DOHH2 (cell line): Measurements from ENCODE around the gene STRN4.

ENCODE experiments used
- H3F3A ChIP-seq: fragments of 200-600 bp; sonication (generic), shearing (Covaris generic); 2 replicates; pipeline ENCODE4 v1.6.0; 2016; ENCODE audit warnings: antibody characterized with exemption, mild to moderate bottlenecking; ENCODE audit not compliant: control insufficient read depth, insufficient read depth
- H3K27ac ChIP-seq: fragments of 200-600 bp; sonication (generic); 2 replicates; pipeline ENCODE4 v1.5.1; 2014; ENCODE audit warnings: low read depth, mild to moderate bottlenecking, low read length, moderate library complexity
- H3K27me3 ChIP-seq: fragments of 200-600 bp; sonication (generic); 2 replicates; pipeline ENCODE4 v1.6.1; 2014; ENCODE audit warnings: mild to moderate bottlenecking, low read length, mixed read lengths; ENCODE audit not compliant: control insufficient read depth
- H3K36me3 ChIP-seq: fragments of 200-600 bp; sonication (generic); 2 replicates; pipeline ENCODE4 v1.6.1; 2014; ENCODE audit warnings: mild to moderate bottlenecking, low read length, moderate library complexity, mixed read lengths; ENCODE audit not compliant: control insufficient read depth
- H3K4me1 ChIP-seq: fragments of 200-600 bp; sonication (generic); 2 replicates; pipeline ENCODE4 v1.6.1; 2014; ENCODE audit warnings: mild to moderate bottlenecking, low read length, mixed read lengths; ENCODE audit not compliant: control insufficient read depth
- H3K4me2 ChIP-seq: fragments of 200-600 bp; sonication (generic); 2 replicates; pipeline ENCODE4 v1.6.0; 2014; ENCODE audit warnings: mild to moderate bottlenecking, low read length, moderate library complexity
- H3K4me3 ChIP-seq: fragments of 200-600 bp; sonication (generic); 2 replicates; pipeline ENCODE4 v1.5.1; 2014; ENCODE audit warnings: mild to moderate bottlenecking, low read length, mixed read lengths
- H3K79me2 ChIP-seq: fragments of 200-600 bp; sonication (generic); 2 replicates; pipeline ENCODE4 v1.6.1; 2014; ENCODE audit warnings: mild to moderate bottlenecking, low read length, mixed read lengths; ENCODE audit not compliant: control insufficient read depth
- H3K9me2 ChIP-seq: fragments of 200-600 bp; sonication (generic); replicated peaks from 2 replicates; pipeline ENCODE4 v1.6.1; 2014; ENCODE audit warnings: mild to moderate bottlenecking, low read length, mixed read lengths; ENCODE audit not compliant: control insufficient read depth
- H3K9me3 ChIP-seq: fragments of 200-600 bp; sonication (generic); 2 replicates; pipeline ENCODE4 v1.6.1; 2014; ENCODE audit warnings: antibody characterized with exemption, low read length, mixed read lengths; ENCODE audit not compliant: control insufficient read depth, insufficient read depth
- H4K20me1 ChIP-seq: fragments of 200-600 bp; sonication (generic); 2 replicates; pipeline ENCODE4 v1.6.0; 2014; ENCODE audit warnings: low read depth, mild to moderate bottlenecking, antibody characterized with exemption, low read length, moderate library complexity; ENCODE audit not compliant: control insufficient read depth, insufficient read depth
- EZH2phosphoT487 ChIP-seq: fragments of 200-600 bp; sonication (generic); IDR thresholded peaks from 2 replicates; pipeline ENCODE4 v1.6.1; 2017; ENCODE audit warnings: borderline replicate concordance, mild to moderate bottlenecking, antibody characterized with exemption, low read length, moderate library complexity, mixed read lengths
- TF ChIP-seq, protein P1 (sequence below): fragments of 200-600 bp; sonication (generic); IDR thresholded peaks from one replicate; pipeline ENCODE4 v1.5.1; 2014; ENCODE audit warnings: antibody characterized with exemption, mild to moderate bottlenecking, low read depth, low read length; ENCODE audit not compliant: poor library complexity, severe bottlenecking

Gene STRN4

GRCh38 chr19:46755077-46755852 is 9.0 kb upstream of the STRN4 start:
- Histone ChIP-seq H3K9me3 (no peaks in the 10 kb centered on the region), H3F3A (peaks cover 4% of the 10 kb centered on the region; the same call in 1 of the 2 replicates), H4K20me1 (no peaks in the 10 kb centered on the region; the same call in 1 of the 2 replicates), H3K27ac (no peak overlapping the region), H3K36me3 (peaks cover 23% of the 10 kb centered on the region), H3K4me3 (no peak overlapping the region), H3K4me2 (no peak overlapping the region), H3K4me1 (peaks cover 21% of the 10 kb centered on the region), H3K9me2 (no peaks in the 10 kb centered on the region), H3K27me3 (no peaks in the 10 kb centered on the region), H3K79me2 (no peaks in the 10 kb centered on the region)
- no peak for TF ChIP-seq EZH2phosphoT487
- TF ChIP-seq, protein P1, sequence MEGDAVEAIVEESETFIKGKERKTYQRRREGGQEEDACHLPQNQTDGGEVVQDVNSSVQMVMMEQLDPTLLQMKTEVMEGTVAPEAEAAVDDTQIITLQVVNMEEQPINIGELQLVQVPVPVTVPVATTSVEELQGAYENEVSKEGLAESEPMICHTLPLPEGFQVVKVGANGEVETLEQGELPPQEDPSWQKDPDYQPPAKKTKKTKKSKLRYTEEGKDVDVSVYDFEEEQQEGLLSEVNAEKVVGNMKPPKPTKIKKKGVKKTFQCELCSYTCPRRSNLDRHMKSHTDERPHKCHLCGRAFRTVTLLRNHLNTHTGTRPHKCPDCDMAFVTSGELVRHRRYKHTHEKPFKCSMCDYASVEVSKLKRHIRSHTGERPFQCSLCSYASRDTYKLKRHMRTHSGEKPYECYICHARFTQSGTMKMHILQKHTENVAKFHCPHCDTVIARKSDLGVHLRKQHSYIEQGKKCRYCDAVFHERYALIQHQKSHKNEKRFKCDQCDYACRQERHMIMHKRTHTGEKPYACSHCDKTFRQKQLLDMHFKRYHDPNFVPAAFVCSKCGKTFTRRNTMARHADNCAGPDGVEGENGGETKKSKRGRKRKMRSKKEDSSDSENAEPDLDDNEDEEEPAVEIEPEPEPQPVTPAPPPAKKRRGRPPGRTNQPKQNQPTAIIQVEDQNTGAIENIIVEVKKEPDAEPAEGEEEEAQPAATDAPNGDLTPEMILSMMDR: no peak

GRCh38 chr19:46753420-46754155 is 7.3 kb upstream of the STRN4 start:
- H3F3A ChIP-seq: peaks cover 4% of the 10 kb centered on the region; the same call in 1 of the 2 replicates
- H3K4me1 ChIP-seq: peaks cover 26% of the 10 kb centered on the region
- H3K9me2 ChIP-seq: no peaks in the 10 kb centered on the region
- no peak overlapping the region for H3K4me3 ChIP-seq
- no peaks in the 10 kb centered on the region; the same call in 1 of the 2 replicates for H4K20me1 ChIP-seq
- no peaks in the 10 kb centered on the region for H3K79me2 ChIP-seq
- H3K27ac ChIP-seq: no peak overlapping the region
- no peak for TF ChIP-seq EZH2phosphoT487
- TF ChIP-seq, protein P1: peak; percentile 72
- H3K4me2 ChIP-seq: peak overlapping the region; percentile 20; the same call in 1 of the 2 replicates
- H3K27me3 ChIP-seq: no peaks in the 10 kb centered on the region
- H3K36me3 ChIP-seq: peaks cover 36% of the 10 kb centered on the region
- H3K9me3 ChIP-seq: no peaks in the 10 kb centered on the region

GRCh38 chr19:46748325-46749109 is 2.3 kb upstream of the STRN4 start:
- peaks cover 16% of the 10 kb centered on the region for H4K20me1 ChIP-seq
- H3K4me2 ChIP-seq: no peak overlapping the region
- H3K27ac ChIP-seq: no peak overlapping the region
- H3F3A ChIP-seq: peaks cover 5% of the 10 kb centered on the region; the same call in 1 of the 2 replicates
- H3K79me2 ChIP-seq: peaks cover 34% of the 10 kb centered on the region
- peaks cover 42% of the 10 kb centered on the region for H3K4me1 ChIP-seq
- H3K9me2 ChIP-seq: no peaks in the 10 kb centered on the region
- no peaks in the 10 kb centered on the region for H3K9me3 ChIP-seq
- H3K36me3 ChIP-seq: peaks cover 32% of the 10 kb centered on the region
- no peak overlapping the region for H3K4me3 ChIP-seq
- H3K27me3 ChIP-seq: no peaks in the 10 kb centered on the region
- TF ChIP-seq, protein P1: peak; percentile 93
- TF ChIP-seq EZH2phosphoT487: no peak
